NCI-H1048 (cell line): ENCODE results near the gene RPL11.
"Not testable (repeated sequence)": the region's sequence is repeated elsewhere in the genome, so short reads cannot be mapped to it uniquely, and the experiment has no call there.

Experiments
- DNase-seq: peaks from one replicate; lab custom pipeline; 2025; lab: John Stamatoyannopoulos, UW

The RPL11 gene

DNA sequence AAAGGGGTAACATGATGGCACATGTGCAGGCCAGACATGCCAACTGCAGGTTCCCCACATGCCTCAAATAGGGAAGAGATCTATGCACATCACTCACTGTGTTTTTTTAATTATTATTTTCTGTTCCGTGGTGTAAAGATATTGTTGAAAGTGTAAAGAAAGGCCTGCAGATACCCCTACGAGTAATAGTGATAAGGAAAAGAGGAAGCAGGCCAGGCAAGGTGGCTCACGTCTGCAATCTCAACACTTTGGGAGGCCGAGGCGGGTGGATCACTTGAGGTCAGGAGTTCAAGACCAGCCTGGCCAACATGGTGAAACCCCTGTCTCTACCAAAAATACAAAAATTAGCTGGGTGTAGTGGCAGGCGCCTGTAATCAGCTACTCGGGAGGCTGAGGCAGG, 6.4 kb upstream of the RPL11 start:
- not testable (repeated sequence) for DNase-seq

DNA sequence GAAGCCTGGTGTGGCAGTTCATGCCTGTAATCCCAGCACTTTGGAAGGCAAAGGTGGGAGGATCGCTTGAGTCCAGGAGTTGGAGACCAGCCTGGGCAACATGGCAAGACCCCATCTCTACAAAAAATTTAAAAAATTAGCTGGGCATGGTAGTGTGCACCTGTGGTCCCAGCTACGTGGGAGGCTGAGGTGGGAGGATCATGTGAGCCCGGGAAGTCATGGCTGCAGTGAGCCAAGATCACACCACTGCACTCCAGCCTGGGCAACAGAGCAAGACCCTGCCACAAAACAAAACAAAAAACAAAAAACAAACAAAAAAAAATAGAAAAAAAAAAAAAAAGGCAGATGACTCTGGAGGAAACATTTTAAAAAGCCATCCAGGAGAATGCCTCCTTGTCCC, 3.9 kb upstream of the RPL11 start:
- not testable (repeated sequence) for DNase-seq

DNA sequence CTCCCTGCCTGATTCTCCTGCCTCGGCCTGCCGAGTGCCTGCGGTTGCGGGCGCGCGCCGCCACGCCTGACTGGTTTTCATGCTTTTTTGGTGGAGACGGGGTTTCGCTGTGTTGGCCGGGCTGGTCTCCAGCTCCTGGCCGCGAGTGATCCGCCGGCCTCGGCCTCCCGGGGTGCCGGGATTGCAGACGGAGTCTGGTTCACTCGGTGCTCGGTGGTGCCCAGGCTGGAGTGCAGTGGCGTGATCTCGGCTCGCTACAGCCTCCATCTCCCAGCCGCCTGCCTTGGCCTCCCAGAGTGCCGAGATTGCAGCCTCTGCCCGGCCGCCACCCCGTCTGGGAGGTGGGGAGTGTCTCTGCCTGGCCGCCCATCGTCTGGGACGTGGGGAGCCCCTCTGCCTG, 3.3 kb upstream of the RPL11 start:
- DNase-seq = not testable (repeated sequence)

DNA sequence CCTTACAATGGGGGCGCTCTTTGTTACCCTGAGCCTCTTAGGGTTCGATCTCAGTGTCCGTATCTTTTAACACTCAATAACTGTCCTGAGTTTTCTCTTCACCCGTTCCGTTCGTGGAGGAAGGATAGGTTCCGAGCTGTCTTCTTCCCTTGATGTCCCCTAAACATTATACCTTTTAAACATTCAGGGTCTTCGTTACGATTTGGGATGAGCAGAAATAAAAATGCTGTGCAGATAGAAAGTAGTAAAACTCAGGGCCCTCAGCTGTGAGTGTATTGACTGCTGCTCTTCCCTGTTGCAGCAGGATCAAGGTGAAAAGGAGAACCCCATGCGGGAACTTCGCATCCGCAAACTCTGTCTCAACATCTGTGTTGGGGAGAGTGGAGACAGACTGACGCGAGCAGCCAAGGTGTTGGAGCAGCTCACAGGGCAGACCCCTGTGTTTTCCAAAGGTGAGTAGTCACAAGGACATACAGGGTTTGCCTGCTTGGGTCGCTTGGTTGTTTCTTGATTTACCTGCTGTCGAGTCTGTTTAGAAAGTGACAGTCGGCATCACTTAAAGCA, 784 bp downstream of the RPL11 start:
- no peak for DNase-seq

DNA sequence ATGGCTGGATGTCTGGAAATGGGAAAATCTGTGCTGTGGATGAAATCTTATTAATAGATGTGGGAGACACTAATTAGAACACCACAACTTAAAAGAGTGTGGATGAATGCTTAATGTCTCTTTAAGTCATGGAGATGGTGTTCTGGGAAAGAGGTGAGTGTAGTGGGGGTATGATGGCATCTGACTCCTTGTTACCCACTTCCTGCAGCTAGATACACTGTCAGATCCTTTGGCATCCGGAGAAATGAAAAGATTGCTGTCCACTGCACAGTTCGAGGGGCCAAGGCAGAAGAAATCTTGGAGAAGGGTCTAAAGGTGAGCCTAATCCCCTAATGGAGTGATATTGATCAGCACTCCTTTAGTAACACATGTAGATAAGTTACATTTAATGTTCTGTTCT, 2.0 kb downstream of the RPL11 start:
- DNase-seq = no peak

DNA sequence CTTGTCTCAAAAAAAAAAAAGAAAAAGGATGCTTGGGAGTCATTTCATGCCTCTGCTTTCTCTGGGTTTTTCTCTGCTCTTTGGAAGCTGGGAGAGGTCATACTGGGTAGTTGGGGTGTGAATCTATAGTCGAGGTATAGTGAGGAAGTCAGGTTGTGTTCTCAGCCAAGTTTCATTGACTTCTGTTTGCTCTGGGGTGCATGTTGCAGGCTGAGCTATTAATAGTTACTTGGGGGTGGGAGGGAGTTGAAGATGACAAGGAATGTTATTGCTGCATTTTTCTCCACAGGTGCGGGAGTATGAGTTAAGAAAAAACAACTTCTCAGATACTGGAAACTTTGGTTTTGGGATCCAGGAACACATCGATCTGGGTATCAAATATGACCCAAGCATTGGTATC, 2.8 kb downstream of the RPL11 start:
- DNase-seq = no peak

DNA sequence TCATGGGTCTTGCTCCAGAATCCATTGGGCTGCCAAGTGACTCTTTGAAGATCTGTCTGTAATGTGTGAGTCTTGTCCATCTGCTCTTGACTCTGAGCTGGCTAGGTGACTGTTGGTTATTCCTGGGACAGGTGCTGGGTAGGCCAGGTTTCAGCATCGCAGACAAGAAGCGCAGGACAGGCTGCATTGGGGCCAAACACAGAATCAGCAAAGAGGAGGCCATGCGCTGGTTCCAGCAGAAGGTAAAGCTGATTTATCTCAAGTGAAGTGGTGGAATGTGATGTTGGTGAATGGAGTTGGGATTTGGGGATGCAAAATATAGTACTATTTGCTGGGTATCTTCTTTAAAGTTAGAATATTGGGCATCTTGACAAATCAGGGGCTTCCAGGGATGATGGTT, 4.1 kb downstream of the RPL11 start:
- DNase-seq = no peak

DNA sequence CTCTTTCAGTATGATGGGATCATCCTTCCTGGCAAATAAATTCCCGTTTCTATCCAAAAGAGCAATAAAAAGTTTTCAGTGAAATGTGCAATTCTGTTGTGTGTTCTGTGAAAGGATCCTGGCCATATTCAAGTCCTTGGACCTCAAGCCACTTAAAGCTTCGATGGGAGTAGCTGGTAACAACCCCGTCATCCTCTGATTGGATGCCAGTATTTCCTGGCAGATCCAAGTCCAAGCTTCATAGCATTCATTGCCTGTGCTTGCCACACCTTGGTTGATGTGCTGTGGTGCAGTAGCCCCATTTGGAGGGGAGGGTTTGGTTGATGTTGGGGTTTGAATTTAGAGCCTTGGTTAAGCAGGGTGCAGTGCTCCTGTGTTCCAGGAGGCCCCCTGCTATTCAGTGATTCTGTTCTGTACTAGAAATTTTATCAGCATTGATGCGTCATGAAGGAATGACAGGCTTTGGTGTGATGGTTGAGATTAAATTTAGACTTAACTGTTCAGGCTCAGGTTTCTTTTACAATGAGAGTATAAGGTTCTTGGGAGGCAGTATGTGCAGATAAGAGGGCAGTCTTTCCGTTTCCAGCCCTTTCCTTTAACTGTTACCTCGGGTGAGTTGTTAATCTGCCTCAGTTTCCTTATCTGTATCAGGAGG, 4.9 kb downstream of the RPL11 start:
- no peak for DNase-seq

DNA sequence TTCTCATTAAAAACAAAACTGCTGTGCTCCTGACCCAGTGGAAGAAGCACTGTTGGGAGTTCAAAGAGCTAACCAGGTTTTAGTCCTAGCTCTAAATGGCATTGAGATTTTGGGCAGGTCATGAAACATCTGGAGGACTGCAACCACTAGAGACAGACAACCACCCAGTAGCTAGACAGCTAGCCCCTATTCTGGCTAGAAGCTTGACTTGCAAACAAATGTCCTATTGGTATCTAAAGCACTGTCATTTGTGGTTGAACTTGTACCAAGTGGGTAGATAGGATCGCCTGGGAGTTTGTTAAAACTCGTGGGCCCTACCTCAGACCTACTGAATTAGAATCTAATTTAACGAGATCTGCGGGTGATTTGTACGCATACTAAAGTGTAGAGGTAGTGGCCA, 6.9 kb downstream of the RPL11 start:
- no peak for DNase-seq

DNA sequence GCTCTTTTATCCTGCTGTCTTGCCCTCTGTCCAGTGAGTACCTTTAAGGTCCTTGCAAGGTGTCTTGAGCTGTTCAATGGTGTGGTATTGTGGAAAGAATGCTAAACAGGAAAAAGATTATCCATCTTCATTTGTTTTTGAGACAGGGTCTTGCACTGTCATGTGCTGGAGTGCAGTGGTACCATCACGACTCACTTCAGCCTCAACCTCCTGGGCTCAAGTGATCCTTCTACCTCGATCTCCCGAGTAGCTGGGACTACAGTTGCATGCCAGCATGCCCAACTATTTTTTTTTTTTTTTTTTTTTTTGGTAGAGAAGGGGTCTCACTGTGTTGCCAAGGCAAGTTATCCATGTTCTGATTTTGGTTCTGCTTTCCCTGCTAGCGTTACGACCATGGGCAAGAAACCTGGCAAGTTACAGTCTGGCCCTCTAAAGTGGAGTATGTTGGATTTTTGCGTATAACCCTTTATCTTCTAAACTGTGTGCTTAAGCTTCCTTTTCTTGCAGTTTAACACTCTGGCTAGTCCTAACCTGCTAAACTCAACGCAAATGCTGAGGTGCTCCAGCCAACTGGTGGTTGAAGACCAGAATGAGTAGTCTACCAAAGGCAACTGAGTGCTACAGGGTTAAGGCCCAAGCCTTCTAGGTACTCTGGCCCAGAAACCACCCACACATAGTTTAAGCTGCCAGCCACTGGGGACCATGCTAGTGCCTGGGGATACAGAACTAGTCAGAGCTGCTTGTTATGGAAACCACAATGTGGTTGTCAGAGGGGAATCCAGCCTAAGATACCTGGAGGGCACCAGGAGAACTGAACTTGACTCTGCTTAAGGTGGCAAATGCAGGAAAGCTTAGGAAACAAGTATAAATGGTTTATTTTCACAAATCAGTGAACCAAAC, 7.9 kb downstream of the RPL11 start:
- no peak for DNase-seq

DNA sequence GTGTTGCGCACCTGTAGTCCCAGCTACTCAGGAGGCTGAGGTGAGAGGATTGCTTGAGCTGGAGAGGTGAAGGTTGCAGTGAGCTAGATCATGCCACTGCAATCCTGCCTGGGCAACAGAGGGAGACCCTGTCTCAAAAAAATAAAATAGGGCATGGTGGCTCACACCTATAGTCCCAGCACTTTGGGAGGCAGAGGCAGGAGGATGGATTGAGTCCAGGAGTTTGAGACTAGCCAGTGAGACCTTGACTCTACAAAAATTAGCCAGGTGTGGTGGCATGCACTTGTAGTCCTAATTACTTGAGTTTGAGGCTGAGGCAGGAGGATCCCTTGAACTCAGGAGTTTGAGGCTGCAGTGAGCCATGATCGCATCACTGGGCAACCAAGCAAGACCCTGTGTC, 9.7 kb downstream of the RPL11 start:
- no peak for DNase-seq

DNA sequence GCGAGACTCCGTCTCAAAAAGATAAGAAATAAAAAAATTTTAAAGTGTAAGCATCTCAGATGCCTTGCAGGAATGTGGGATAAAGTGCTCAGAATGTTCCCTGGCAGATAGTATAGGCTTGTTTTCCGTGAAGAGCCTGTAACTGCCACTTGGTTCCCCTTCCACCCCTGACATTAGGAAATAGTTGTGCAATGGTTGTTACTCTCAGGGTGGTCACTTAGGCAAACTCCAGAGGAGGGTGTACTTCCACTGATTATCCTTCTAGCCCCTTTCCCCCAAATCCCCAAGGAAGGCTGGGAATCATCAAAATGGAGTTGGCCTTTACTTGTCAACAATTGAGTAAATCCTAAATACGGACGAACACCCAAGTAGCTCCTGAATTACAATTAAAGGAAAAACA, 10.4 kb downstream of the RPL11 start:
- DNase-seq = no peak

DNA sequence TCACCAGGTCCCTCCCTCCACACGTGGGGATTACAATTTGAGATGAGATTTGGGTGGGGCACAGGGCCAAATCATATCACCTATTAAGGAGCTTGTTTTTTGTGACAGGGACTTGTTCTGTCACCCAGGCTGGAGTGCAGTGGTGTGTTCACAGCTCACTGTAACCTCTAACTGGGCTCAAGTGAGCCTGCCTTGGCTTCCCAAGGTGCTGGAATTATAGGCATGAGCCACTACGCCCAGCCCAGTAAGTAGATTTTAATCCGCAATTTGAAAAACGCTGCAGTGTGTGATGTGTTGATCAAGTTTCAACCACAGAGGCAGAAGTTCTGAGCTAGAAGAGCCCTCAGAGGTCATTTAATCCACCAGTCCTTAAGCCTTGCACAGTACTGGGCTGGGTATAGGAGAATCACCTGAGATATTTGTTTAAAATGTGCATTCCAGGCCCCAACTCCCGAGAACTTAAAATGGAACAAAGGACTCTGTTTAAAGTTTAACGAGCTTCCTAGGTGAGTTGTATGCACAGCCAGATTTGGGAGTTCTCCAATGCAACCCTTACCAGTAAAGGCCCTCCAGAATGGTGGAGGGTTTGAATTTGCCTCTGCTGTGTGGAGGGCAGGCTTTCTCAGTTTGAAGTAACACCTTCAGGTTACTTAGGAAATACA, 13.4 kb downstream of the RPL11 start:
- DNase-seq = no peak

DNA sequence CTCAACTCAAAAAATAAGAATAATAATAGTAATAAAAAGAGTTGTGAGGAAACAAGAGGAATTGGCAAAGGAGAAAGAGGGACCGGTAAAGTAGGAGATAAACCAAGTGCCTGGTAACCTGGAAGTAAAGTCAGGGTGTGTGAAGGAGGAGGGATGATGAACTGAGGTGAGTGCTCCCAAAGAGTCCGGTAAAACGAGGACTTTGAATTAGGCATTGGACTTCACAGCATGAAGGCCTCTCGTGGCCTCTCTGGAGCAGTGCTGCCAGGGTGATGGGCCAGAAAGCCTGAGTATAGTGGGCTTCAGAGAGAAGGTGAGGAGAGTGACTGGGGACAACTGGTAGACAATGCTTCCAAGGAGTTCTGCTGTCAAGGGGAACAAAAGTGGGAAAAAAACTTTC, 17.6 kb downstream of the RPL11 start:
- no peak for DNase-seq

DNA sequence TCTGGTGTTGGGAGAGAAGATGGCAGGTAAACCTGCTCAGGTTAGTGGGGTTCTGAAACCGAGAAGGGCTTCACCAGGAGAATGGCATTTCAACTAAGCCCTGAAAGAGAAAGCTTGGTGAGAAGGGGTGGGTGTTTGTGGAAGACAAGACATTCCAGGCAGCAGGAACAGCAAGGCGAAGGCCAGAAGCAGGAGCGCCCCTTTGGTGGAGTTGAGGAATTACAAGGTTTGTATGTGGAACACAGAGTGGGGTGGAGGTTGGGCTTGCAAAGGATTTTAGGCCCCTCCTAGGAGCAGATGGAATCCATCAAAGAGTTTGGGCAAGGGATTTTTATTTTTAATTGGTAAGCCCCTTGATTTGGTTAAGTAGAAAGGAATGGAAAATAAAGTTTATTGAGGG, 26.9 kb downstream of the RPL11 start:
- no peak for DNase-seq

DNA sequence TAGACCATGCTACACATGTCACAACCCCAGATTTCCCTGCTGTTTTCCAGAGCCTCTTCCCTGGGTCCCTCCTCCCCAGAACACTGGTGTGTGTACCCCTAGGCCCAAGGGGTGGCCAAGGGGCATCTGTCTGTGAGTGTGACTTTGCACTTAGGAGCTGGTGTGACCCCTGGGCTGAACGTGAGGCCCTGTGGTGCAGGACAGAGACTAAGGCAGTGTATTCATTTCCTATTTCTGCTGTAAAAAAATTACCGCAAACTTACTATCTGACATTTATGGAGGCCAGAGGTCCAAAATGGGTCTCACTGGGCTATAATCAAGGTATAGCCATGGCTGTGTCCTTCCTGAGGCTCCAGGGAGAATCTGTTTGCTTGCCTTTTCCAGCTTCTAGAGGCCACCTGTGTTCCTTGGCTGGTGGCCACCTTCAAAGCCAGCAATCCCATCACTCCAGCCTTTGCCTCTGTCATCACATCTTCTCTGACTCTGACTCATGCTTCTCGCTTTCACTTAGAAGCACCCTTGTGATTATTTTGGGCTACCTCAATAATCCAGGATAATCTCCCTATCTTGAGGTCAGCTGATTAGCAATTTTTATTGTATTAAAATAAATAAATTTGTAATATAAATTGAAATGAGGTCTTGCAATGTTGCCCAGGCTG, 27.7 kb downstream of the RPL11 start:
- no peak for DNase-seq

DNA sequence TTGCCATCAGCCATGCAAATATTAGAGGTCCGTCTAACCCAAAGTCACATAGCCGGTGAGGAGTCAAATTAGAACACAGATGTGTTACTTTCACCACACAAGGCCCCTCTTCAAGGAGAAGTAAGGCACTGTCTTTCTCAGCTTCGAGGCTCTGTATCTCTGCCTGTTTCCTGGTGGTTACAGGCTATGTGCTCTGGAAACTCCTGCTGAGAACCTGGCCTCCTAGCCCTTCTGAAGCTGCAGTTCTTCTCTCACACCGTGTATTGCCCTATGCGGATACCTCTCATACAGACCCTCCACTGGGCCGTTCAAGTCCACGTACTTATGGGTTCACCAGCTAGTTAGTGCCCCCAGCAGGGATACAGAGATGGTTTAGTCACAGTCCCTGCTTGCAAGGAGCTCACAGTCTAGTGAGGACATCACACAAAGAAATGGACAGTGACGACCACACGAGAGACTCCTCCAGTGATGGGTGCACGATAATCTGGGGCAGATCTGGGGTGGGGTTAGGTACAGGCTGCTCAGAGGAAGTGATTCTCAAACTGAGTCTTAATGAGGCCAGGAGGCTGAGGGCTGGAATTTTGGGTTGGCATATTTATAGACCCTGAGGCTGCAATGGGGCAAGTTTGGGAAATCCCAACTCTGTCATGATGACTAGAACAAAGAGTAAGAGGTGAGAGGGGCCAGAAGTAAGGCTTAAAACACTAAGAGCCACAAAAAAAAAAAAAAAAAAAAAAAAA, 28.8 kb downstream of the RPL11 start:
- DNase-seq = no peak

DNA sequence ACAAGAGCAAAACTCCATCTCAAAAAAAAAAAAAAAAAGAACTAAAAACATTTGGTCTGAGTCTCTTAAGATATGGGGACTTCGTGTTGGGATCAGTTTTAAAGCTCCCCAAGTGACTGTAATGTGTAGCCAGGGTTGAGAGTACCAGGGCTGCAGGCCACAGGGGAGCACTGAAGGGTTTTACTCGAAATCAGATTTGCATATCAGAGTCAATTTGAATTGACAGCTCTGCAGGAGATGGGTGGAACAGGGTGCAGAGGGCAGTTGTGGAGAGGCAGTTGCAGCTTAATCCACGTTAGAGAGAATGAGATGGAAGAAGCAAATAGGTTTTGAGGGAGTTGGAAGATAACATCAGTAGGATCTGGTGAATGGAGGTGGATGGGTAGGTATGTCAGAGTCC, 31.0 kb downstream of the RPL11 start:
- no peak for DNase-seq

DNA sequence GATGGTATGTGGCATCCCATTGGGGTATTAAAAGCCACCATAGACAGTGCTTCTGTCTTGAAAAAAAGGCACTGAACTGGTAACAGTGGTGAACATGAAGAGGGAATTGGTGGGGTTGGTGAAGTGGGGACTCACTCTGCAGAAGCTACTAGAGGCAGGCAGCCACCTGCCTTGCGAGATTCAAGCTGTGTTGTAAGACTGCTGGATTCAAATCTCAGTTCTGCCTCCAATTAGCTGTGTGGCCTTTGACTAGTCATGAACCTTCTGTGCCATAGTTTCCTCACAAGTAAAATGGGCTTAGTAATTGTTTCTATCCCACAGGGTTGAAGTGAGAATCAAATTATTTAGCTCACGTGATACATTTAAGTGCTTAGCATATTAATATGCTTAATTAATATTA, 35.1 kb downstream of the RPL11 start:
- no peak for DNase-seq

DNA sequence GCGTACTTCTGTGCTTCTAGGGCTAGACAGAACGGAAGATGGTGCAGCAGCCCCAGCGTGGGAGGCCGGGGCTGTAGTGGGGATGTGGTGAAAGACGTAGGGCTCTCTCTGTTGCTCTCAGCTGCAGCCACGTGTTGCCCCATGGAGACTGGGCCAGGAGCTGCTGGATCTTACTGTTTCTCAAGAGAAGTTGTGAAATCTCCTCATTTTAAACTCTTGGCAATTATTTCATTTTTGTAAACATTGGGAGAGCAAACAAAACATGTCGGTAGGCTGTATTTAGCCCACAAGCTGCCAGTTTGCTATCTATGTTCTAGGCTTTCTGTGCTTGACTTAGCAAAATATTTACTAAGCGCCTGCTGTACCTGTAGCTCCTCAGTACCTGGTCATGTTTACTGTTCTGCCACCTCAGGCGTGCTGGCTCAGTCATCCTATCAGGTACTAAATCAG, 35.8 kb downstream of the RPL11 start:
- no peak for DNase-seq
